ENCODE data around the gene SNX21. TPM values are rescaled to one million over a fixed set of nuclear protein-coding genes. Genes with fewer than 3 reads are reported as not detected.

SNX21 gene
- total and polyA plus RNA-seq, 4 donors: 14.9 to 117 (median 47.0) TPM

DNA sequence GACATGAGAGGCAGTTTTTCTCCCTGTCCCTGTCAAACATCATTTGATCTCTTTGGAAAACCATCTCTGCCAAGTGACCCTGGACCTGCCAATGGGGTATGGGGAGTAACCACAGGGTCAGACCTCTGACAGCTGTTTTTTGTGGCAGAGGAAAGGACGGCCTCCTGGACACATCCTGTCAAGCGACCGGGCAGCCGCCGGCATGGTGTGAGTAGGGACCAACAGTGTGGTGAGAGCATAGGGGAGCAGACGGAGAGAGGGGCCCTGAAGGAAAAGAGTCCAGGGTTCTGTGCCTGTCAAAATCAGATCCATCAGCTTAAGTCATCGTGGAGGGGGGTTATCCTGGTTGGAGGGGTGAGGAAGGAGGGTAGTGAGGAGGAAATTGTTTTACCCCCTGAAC lies 31.7 kb upstream of the SNX21 start:
- H3K4me1 ChIP-seq (ENCODE audit: control insufficient read depth in 1 of 2, insufficient read depth in 2 of 2, low read length in 2 of 2): no peaks in the 10 kb centered on the region
- no peak overlapping the region for H3K4me3 ChIP-seq (ENCODE audit: low read length in 2 of 2)
- no peaks in the 10 kb centered on the region for H3K27me3 ChIP-seq (ENCODE audit: control insufficient read depth in 1 of 2, insufficient read depth in 2 of 2, low read length in 1 of 2)
- no peaks in the 10 kb centered on the region for H3K9me3 ChIP-seq (ENCODE audit: control insufficient read depth, low read length)
- H3K36me3 ChIP-seq (ENCODE audit: control insufficient read depth in 1 of 2, insufficient read depth in 2 of 2, low read length in 1 of 2): peaks cover 0 to 14% of the 10 kb centered on the region in 2 donors
- WGBS, 2 donors: 89 to 91% methylated on average over 7 of the region's 7 CpGs
- ATAC-seq (ENCODE audit: low FRiP score) (no peak), DNase-seq (no peak)
- intact Hi-C loops (cut with DNase I): loop anchor here in 1 of 2 donors (5.0 kb wide), 1 partner anchor 35 kb away; no protein-coding TSS in a partner anchor
- no peak overlapping the region for H3K27ac ChIP-seq (ENCODE audit: low read depth in 1 of 2, low read length in 2 of 2)

GRCh38 chr20:45810191-45810970 lies 23.2 kb upstream of the SNX21 start:
- no peaks in the 10 kb centered on the region for H3K27me3 ChIP-seq (ENCODE audit: control insufficient read depth in 1 of 2, insufficient read depth in 2 of 2, low read length in 1 of 2)
- no peak overlapping the region for H3K27ac ChIP-seq (ENCODE audit: low read depth in 1 of 2, low read length in 2 of 2)
- WGBS, 2 donors: 93 to 96% methylated on average over 8 of the region's 8 CpGs
- intact Hi-C loops (cut with DNase I): no loop called here
- ATAC-seq (ENCODE audit: low FRiP score) (no peak), DNase-seq (no peak)
- H3K36me3 ChIP-seq (ENCODE audit: control insufficient read depth in 1 of 2, insufficient read depth in 2 of 2, low read length in 1 of 2): peaks cover 0 to 4% of the 10 kb centered on the region in 2 donors
- H3K4me1 ChIP-seq (ENCODE audit: control insufficient read depth in 1 of 2, insufficient read depth in 2 of 2, low read length in 2 of 2): no peaks in the 10 kb centered on the region
- H3K9me3 ChIP-seq (ENCODE audit: control insufficient read depth, low read length): no peaks in the 10 kb centered on the region
- H3K4me3 ChIP-seq (ENCODE audit: low read length in 2 of 2): no peak overlapping the region

- H3K4me3 ChIP-seq (ENCODE audit: low read length in 2 of 2): no peak within 1 kb of the TSS
- 0 to 1% methylated on average over 65 of the region's 65 CpGs for WGBS, 2 donors
- no peaks in the 10 kb centered on the region for H3K36me3 ChIP-seq (ENCODE audit: control insufficient read depth in 1 of 2, insufficient read depth in 2 of 2, low read length in 1 of 2)
- intact Hi-C loops (cut with DNase I): no loop called here
- H3K27ac ChIP-seq (ENCODE audit: low read depth in 1 of 2, low read length in 2 of 2): no peak within 1 kb of the TSS
- H3K27me3 ChIP-seq (ENCODE audit: control insufficient read depth in 1 of 2, insufficient read depth in 2 of 2, low read length in 1 of 2): no peaks in the 10 kb centered on the region
- H3K4me1 ChIP-seq (ENCODE audit: control insufficient read depth in 1 of 2, insufficient read depth in 2 of 2, low read length in 2 of 2): peaks cover 0 to 3% of the 10 kb centered on the region in 2 donors
- ATAC-seq (ENCODE audit: low FRiP score): peak; percentile 98
- H3K9me3 ChIP-seq (ENCODE audit: control insufficient read depth, low read length): no peaks in the 10 kb centered on the region
- DNase-seq: peak; percentile 98
Measured at GRCh38 chr20:45812157-45813005, 21.2 kb upstream of the SNX21 start, which contains the start of gene UBE2C. Gene UBE2C, plus strand, starts transcription at chr20:45812644. Its CDS starts 52 bp downstream, at chr20:45812696.

DNA sequence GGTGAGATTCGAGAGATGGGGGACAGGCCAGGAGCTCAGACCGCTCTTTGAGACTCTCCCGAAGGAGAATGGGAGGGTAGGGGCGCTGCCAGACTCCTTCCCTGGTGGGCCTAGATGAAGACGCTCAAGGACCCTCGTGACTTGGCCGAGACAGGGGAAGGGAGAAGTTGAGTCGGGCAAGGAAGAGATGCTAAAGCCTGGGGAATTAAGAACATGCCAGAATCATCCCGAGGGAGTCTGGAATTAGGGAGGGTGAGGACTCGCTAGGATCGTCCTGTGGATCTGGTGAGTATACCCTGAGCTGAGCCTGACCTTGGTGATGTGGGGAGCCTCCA lies 20.6 kb upstream of the SNX21 start:
- Histone ChIP-seq H3K36me3 (ENCODE audit: control insufficient read depth in 1 of 2, insufficient read depth in 2 of 2, low read length in 1 of 2) (no peaks in the 10 kb centered on the region), H3K4me3 (ENCODE audit: low read length in 2 of 2) (no peak overlapping the region), H3K27ac (ENCODE audit: low read depth in 1 of 2, low read length in 2 of 2) (no peak overlapping the region), H3K9me3 (ENCODE audit: control insufficient read depth, low read length) (no peaks in the 10 kb centered on the region), H3K27me3 (ENCODE audit: control insufficient read depth in 1 of 2, insufficient read depth in 2 of 2, low read length in 1 of 2) (no peaks in the 10 kb centered on the region), H3K4me1 (ENCODE audit: control insufficient read depth in 1 of 2, insufficient read depth in 2 of 2, low read length in 2 of 2) (peaks cover 0 to 6% of the 10 kb centered on the region in 2 donors)
- intact Hi-C loops (cut with DNase I): no loop called here
- no peak for ATAC-seq (ENCODE audit: low FRiP score)
- no peak for DNase-seq
- WGBS, 2 donors: 2 to 5% methylated on average over 11 of the region's 11 CpGs

DNA sequence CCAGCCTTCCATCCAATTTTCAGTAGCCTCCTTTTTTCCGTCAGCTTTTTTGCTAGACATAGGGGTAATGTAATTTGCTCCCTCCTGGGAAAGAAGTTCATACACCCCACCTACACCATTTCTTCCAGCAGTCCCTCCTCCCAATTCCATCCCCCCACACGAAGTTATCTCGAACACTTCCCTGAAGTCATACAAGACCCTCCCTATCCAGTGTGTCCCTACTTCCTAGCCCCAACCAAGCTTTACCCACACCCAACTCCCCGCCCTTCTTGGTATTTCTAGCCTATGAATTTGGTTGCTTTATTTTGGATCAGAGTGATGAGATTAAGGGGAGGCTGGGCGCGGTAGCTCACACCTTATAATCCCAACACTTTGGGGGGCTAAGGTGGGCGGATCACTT lies 20.1 kb upstream of the SNX21 start:
- DNase-seq (no peak), ATAC-seq (ENCODE audit: low FRiP score) (no peak)
- 54 to 59% methylated on average over 7 of the region's 7 CpGs for WGBS, 2 donors
- Histone ChIP-seq H3K4me1 (ENCODE audit: control insufficient read depth in 1 of 2, insufficient read depth in 2 of 2, low read length in 2 of 2) (peaks cover 0 to 6% of the 10 kb centered on the region in 2 donors), H3K9me3 (ENCODE audit: control insufficient read depth, low read length) (no peaks in the 10 kb centered on the region), H3K4me3 (ENCODE audit: low read length in 2 of 2) (no peak overlapping the region), H3K36me3 (ENCODE audit: control insufficient read depth in 1 of 2, insufficient read depth in 2 of 2, low read length in 1 of 2) (no peaks in the 10 kb centered on the region), H3K27me3 (ENCODE audit: control insufficient read depth in 1 of 2, insufficient read depth in 2 of 2, low read length in 1 of 2) (no peaks in the 10 kb centered on the region), H3K27ac (ENCODE audit: low read depth in 1 of 2, low read length in 2 of 2) (no peak overlapping the region)
- intact Hi-C loops (cut with DNase I): no loop called here

- Histone ChIP-seq H3K4me1 (ENCODE audit: control insufficient read depth in 1 of 2, insufficient read depth in 2 of 2, low read length in 2 of 2) (peaks cover 0 to 6% of the 10 kb centered on the region in 2 donors), H3K9me3 (ENCODE audit: control insufficient read depth, low read length) (no peaks in the 10 kb centered on the region), H3K27me3 (ENCODE audit: control insufficient read depth in 1 of 2, insufficient read depth in 2 of 2, low read length in 1 of 2) (no peaks in the 10 kb centered on the region), H3K4me3 (ENCODE audit: low read length in 2 of 2) (no peak overlapping the region), H3K36me3 (ENCODE audit: control insufficient read depth in 1 of 2, insufficient read depth in 2 of 2, low read length in 1 of 2) (no peaks in the 10 kb centered on the region), H3K27ac (ENCODE audit: low read depth in 1 of 2, low read length in 2 of 2) (no peak overlapping the region)
- intact Hi-C loops (cut with DNase I): no loop called here
- 83 to 87% methylated on average over 3 of the region's 3 CpGs for WGBS, 2 donors
- ATAC-seq (ENCODE audit: low FRiP score): no peak
- DNase-seq: peak in 1 of 2 donors; percentile 0
Measured at GRCh38 chr20:45814314-45814713, 19.3 kb upstream of the SNX21 start.

DNA sequence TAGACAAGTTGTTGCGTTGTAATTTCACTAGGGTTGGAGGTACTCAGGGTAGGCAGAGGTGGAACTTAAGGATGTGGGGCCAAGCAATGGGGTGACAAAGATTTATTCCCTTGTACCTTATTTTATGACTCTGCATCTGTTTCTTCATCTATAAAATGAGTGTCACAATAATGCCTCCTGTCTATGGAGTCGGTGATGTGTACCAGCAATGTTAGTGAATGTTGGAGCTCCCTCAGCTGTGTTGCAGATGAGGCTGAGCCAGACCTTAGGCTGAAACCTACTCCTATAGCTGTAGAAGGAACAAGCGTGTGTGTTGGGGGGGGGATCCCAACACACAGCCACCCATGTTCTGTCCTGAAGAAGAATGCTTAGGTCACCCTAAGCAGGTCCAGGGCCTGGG lies 16.6 kb upstream of the SNX21 start:
- peaks cover 0 to 6% of the 10 kb centered on the region in 2 donors for H3K4me1 ChIP-seq (ENCODE audit: control insufficient read depth in 1 of 2, insufficient read depth in 2 of 2, low read length in 2 of 2)
- intact Hi-C loops (cut with DNase I): loop anchor here in 1 of 2 donors (2.0 kb wide), 1 partner anchor 18 kb away; no protein-coding TSS in a partner anchor
- H3K36me3 ChIP-seq (ENCODE audit: control insufficient read depth in 1 of 2, insufficient read depth in 2 of 2, low read length in 1 of 2): no peaks in the 10 kb centered on the region
- H3K27me3 ChIP-seq (ENCODE audit: control insufficient read depth in 1 of 2, insufficient read depth in 2 of 2, low read length in 1 of 2): no peaks in the 10 kb centered on the region
- no peak for ATAC-seq (ENCODE audit: low FRiP score)
- peak overlapping the region in 1 of 2 donors; percentile 98 for H3K27ac ChIP-seq (ENCODE audit: low read depth in 1 of 2, low read length in 2 of 2)
- no peak for DNase-seq
- no peaks in the 10 kb centered on the region for H3K9me3 ChIP-seq (ENCODE audit: control insufficient read depth, low read length)
- WGBS, 2 donors: 63 to 74% methylated on average over 3 of the region's 3 CpGs
- H3K4me3 ChIP-seq (ENCODE audit: low read length in 2 of 2): no peak overlapping the region

- intact Hi-C loops (cut with DNase I): loop anchor here in 1 of 2 donors (2.0 kb wide), 1 partner anchor 17 kb away; no protein-coding TSS in a partner anchor
- no peaks in the 10 kb centered on the region for H3K9me3 ChIP-seq (ENCODE audit: control insufficient read depth, low read length)
- no peaks in the 10 kb centered on the region for H3K36me3 ChIP-seq (ENCODE audit: control insufficient read depth in 1 of 2, insufficient read depth in 2 of 2, low read length in 1 of 2)
- peak; percentile 58 for ATAC-seq (ENCODE audit: low FRiP score)
- peak overlapping the region; percentile 3 to 98 for H3K27ac ChIP-seq (ENCODE audit: low read depth in 1 of 2, low read length in 2 of 2)
- no peak for DNase-seq
- no peak overlapping the region for H3K4me3 ChIP-seq (ENCODE audit: low read length in 2 of 2)
- peaks cover 0 to 6% of the 10 kb centered on the region in 2 donors for H3K4me1 ChIP-seq (ENCODE audit: control insufficient read depth in 1 of 2, insufficient read depth in 2 of 2, low read length in 2 of 2)
- 10 to 15% methylated on average over 8 to 9 of the region's 9 CpGs for WGBS, 2 donors
- no peaks in the 10 kb centered on the region for H3K27me3 ChIP-seq (ENCODE audit: control insufficient read depth in 1 of 2, insufficient read depth in 2 of 2, low read length in 1 of 2)
Measured at GRCh38 chr20:45817376-45818194, 16.0 kb upstream of the SNX21 start.

All from aorta (tissue), 5 donors.